GM23338 (cell line): ENCODE data around the gene ASB16. TPM values are rescaled to one million over a fixed set of nuclear protein-coding genes. Genes with fewer than 3 reads are reported as not detected.
A peak's percentile ranks its signal among the peaks of the same experiment; 100 is the strongest.

Experiments used
- ATAC-seq: fragments of 200-7000 bp; cut with Tn5 transposase; 3 replicates; pipeline ENCODE4 v1.9.1; 2020
- DNase-seq: peaks from one replicate; pipeline ENCODE4 v3.0.0-alpha.2; 2015; ENCODE audit warnings: low spot score
- H2AFZ ChIP-seq: fragments of 200-600 bp; sonication (generic); 2 replicates; pipeline ENCODE4 v1.8.0; 2016; ENCODE audit warnings: antibody characterized with exemption, mild to moderate bottlenecking, moderate library complexity
- H3F3A ChIP-seq: fragments of 200-600 bp; sonication (generic); replicated peaks from 2 replicates; pipeline ENCODE4 v1.8.0; 2017; ENCODE audit warnings: antibody characterized with exemption, mixed run types, low read depth
- H3K27ac ChIP-seq: fragments of 200-600 bp; sonication (generic); 2 replicates; pipeline ENCODE4 v1.6.1; 2016; ENCODE audit warnings: low read depth
- H3K27me3 ChIP-seq: fragments of 200-600 bp; sonication (generic); 2 replicates; pipeline ENCODE4 v1.8.0; 2016; ENCODE audit warnings: mild to moderate bottlenecking, mixed run types, moderate library complexity; ENCODE audit not compliant: insufficient read depth
- H3K36me3 ChIP-seq: fragments of 200-600 bp; sonication (generic); 2 replicates; pipeline ENCODE4 v1.8.0; 2016; ENCODE audit warnings: mild to moderate bottlenecking; ENCODE audit not compliant: insufficient read depth
- H3K4me1 ChIP-seq: fragments of 200-600 bp; sonication (generic); 2 replicates; pipeline ENCODE4 v1.8.0; 2016; ENCODE audit warnings: mild to moderate bottlenecking, moderate library complexity; ENCODE audit not compliant: insufficient read depth
- H3K4me2 ChIP-seq: fragments of 200-600 bp; sonication (generic); 2 replicates; pipeline ENCODE4 v1.7.1; 2017; ENCODE audit warnings: mixed run types
- H3K4me3 ChIP-seq: fragments of 200-600 bp; sonication (generic); 2 replicates; pipeline ENCODE4 v1.6.1; 2016; ENCODE audit warnings: mixed run types
- H3K79me2 ChIP-seq: fragments of 200-600 bp; sonication (generic); replicated peaks from 2 replicates; pipeline ENCODE4 v1.8.0; 2017; ENCODE audit warnings: mild to moderate bottlenecking; ENCODE audit not compliant: insufficient read depth
- H3K9me2 ChIP-seq: fragments of 200-600 bp; sonication (generic); 2 replicates; pipeline ENCODE4 v1.8.0; 2017; ENCODE audit not compliant: insufficient read depth
- H4K20me1 ChIP-seq: fragments of 200-600 bp; sonication (generic); replicated peaks from 2 replicates; pipeline ENCODE4 v1.8.0; 2017; ENCODE audit warnings: mild to moderate bottlenecking; ENCODE audit not compliant: insufficient read depth
- H3K27ac Mint-ChIP-seq: 2 replicates; pipeline ENCODE4 v1.8.0; 2020; ENCODE audit warnings: inconsistent platforms, mild to moderate bottlenecking, moderate library complexity, mixed read lengths
- H3K27me3 Mint-ChIP-seq: 3 replicates; pipeline ENCODE4 v1.8.0; 2022; ENCODE audit warnings: low read depth, mild to moderate bottlenecking, moderate library complexity, mixed read lengths, inconsistent platforms; ENCODE audit not compliant: insufficient read depth, poor library complexity
- H3K36me3 Mint-ChIP-seq: 3 replicates; pipeline ENCODE4 v1.8.0; 2021; ENCODE audit warnings: low read depth, mild to moderate bottlenecking, inconsistent platforms, moderate library complexity, mixed read lengths
- H3K4me1 Mint-ChIP-seq: 3 replicates; pipeline ENCODE4 v1.8.0; 2020; ENCODE audit warnings: mild to moderate bottlenecking, inconsistent platforms, mixed read lengths
- H3K4me3 Mint-ChIP-seq: 3 replicates; pipeline ENCODE4 v1.8.0; 2021; ENCODE audit warnings: moderate library complexity, mild to moderate bottlenecking, inconsistent platforms, mixed read lengths
- H3K9me3 Mint-ChIP-seq: 3 replicates; pipeline ENCODE4 v1.8.0; 2020; ENCODE audit warnings: moderate library complexity, mild to moderate bottlenecking, inconsistent platforms, mixed read lengths
- CREB1 ChIP-seq: fragments of 250-450 bp; sonication (Bioruptor Pico); IDR thresholded peaks from 2 replicates; pipeline ENCODE4 v1.5.0; 2020; ENCODE audit warnings: low read depth, mild to moderate bottlenecking, moderate library complexity
- CTCF ChIP-seq, 2 experiments: fragments of 200-600 bp in 1 of 2; sonication (generic) in 1 of 2; conservative IDR thresholded peaks; 2 replicates each; pipeline versions ENCODE4 v1.5.1 to v1.6.1; 2016 to 2017; ENCODE audit warnings: antibody characterized with exemption in 2 of 2, low read depth in 2 of 2, mild to moderate bottlenecking in 2 of 2, moderate library complexity in 1 of 2
- EZH2phosphoT487 ChIP-seq: fragments of 200-600 bp; sonication (generic); IDR thresholded peaks from one replicate; pipeline ENCODE4 v1.8.1; 2018; ENCODE audit warnings: antibody characterized with exemption; ENCODE audit not compliant: unreplicated experiment
- JUNB ChIP-seq: IDR thresholded peaks from one replicate; pipeline ENCODE4 v1.6.1; 2016; ENCODE audit warnings: antibody characterized with exemption; ENCODE audit not compliant: unreplicated experiment
- NANOG ChIP-seq: IDR thresholded peaks from 2 replicates; pipeline ENCODE4 v1.6.1; 2016; ENCODE audit warnings: antibody characterized with exemption, borderline replicate concordance
- STAT1 ChIP-seq: IDR thresholded peaks from one replicate; pipeline ENCODE4 v1.6.1; 2016; ENCODE audit warnings: antibody characterized with exemption; ENCODE audit not compliant: unreplicated experiment
- ZNF114 ChIP-seq: fragments of 250-450 bp; sonication (Bioruptor Pico); IDR thresholded peaks from 2 replicates; pipeline ENCODE4 v1.5.0; 2020; ENCODE audit warnings: mild to moderate bottlenecking, moderate library complexity
- ZNF331 ChIP-seq: fragments of 250-450 bp; sonication (Bioruptor Pico); IDR thresholded peaks from 2 replicates; pipeline ENCODE4 v1.5.0; 2020; ENCODE audit warnings: low read depth, mild to moderate bottlenecking, moderate library complexity
- ZNF462 ChIP-seq: fragments of 250-450 bp; sonication (Bioruptor Pico); IDR thresholded peaks from 2 replicates; pipeline ENCODE4 v1.5.0; 2020; ENCODE audit warnings: mild to moderate bottlenecking, moderate library complexity
- polyA plus RNA-seq: library from polyadenylated mRNA; unstranded; fragments of >200 nt; fragmentation: Nextera tagmentation; extraction: Ambion mirVana; gene quantifications from 2 replicates; pipeline ENCODE4 v1.2.1, GENCODE V29; 2016
- total RNA-seq: library from RNA; depleted of rRNA; stranded (reverse); fragments of >200 nt; shearing (Covaris generic); gene quantifications from 2 replicates; pipeline ENCODE4 v1.2.3, GENCODE V29; 2014

ASB16 gene
- total and polyA plus RNA-seq, 2 experiments from 2014 or later = 0.47 TPM; not detected in 1

GRCh38 chr17:44218344-44219107 lies 48.0 kb downstream of the ASB16 start:
- Mint-ChIP-seq H3K9me3 (no peaks in the 10 kb centered on the region), H3K27me3 (peaks cover 19% of the 10 kb centered on the region), H3K36me3 (peaks cover 44% of the 10 kb centered on the region), H3K27ac (peak overlapping the region; percentile 57), H3K4me1 (peaks cover 21% of the 10 kb centered on the region), H3K4me3 (peak overlapping the region; percentile 74)
- Histone ChIP-seq H4K20me1 (no peaks in the 10 kb centered on the region; the same call in none of the 2 replicates), H2AFZ (no peak overlapping the region), H3K27ac (peak overlapping the region; percentile 90), H3K9me2 (no peaks in the 10 kb centered on the region), H3K27me3 (peaks cover 8% of the 10 kb centered on the region; the same call in 1 of the 2 replicates), H3F3A (peaks cover 22% of the 10 kb centered on the region), H3K4me3 (peak overlapping the region; percentile 96), H3K4me2 (peak overlapping the region; percentile 97), H3K79me2 (peaks cover 29% of the 10 kb centered on the region), H3K4me1 (peaks cover 13% of the 10 kb centered on the region), H3K36me3 (peaks cover 15% of the 10 kb centered on the region)
- DNase-seq = peak; percentile 84
- peak; percentile 16 for ATAC-seq
- TF ChIP-seq ZNF331 (CRISPR knock-in tag) (no peak), CTCF (conservative IDR thresholded peaks at IDR 0.05; ENCODE audit: low read depth in 2 of 2) (peak; percentile 36 to 55; a peak in 3 of 4 replicates)

GRCh38 chr17:44219108-44219615 lies 48.7 kb downstream of the ASB16 start:
- peaks cover 22% of the 10 kb centered on the region for H3F3A ChIP-seq
- ATAC-seq = peak; percentile 4
- peaks cover 13% of the 10 kb centered on the region for H3K4me1 ChIP-seq
- H4K20me1 ChIP-seq = no peaks in the 10 kb centered on the region; the same call in none of the 2 replicates
- TF ChIP-seq ZNF114 (CRISPR knock-in tag) (no peak), CREB1 (CRISPR knock-in tag) (no peak), EZH2phosphoT487 (no peak), JUNB (no peak), NANOG (no peak), STAT1 (no peak), ZNF462 (no peak)
- peak; percentile 80 for DNase-seq
- Mint-ChIP-seq H3K36me3 (peaks cover 38% of the 10 kb centered on the region), H3K4me3 (peak overlapping the region; percentile 32; the same call in 2 of the 3 replicates), H3K4me1 (peaks cover 21% of the 10 kb centered on the region), H3K9me3 (no peaks in the 10 kb centered on the region), H3K27me3 (peaks cover 15% of the 10 kb centered on the region), H3K27ac (no peak overlapping the region)
- H3K27me3 ChIP-seq = peaks cover 11% of the 10 kb centered on the region; the same call in 1 of the 2 replicates
- H3K79me2 ChIP-seq = peaks cover 29% of the 10 kb centered on the region
- peak overlapping the region; percentile 97 for H3K4me2 ChIP-seq
- H3K4me3 ChIP-seq = peak overlapping the region; percentile 96
- H3K27ac ChIP-seq = no peak overlapping the region
- H3K36me3 ChIP-seq = peaks cover 15% of the 10 kb centered on the region
- no peak overlapping the region for H2AFZ ChIP-seq
- no peaks in the 10 kb centered on the region for H3K9me2 ChIP-seq
